NCI-H1105 (cell line): ENCODE data around the gene CLCN4.

ENCODE experiments used
- DNase-seq: peaks from one replicate; lab custom pipeline; 2025; lab: John Stamatoyannopoulos, UW

The CLCN4 gene

DNA sequence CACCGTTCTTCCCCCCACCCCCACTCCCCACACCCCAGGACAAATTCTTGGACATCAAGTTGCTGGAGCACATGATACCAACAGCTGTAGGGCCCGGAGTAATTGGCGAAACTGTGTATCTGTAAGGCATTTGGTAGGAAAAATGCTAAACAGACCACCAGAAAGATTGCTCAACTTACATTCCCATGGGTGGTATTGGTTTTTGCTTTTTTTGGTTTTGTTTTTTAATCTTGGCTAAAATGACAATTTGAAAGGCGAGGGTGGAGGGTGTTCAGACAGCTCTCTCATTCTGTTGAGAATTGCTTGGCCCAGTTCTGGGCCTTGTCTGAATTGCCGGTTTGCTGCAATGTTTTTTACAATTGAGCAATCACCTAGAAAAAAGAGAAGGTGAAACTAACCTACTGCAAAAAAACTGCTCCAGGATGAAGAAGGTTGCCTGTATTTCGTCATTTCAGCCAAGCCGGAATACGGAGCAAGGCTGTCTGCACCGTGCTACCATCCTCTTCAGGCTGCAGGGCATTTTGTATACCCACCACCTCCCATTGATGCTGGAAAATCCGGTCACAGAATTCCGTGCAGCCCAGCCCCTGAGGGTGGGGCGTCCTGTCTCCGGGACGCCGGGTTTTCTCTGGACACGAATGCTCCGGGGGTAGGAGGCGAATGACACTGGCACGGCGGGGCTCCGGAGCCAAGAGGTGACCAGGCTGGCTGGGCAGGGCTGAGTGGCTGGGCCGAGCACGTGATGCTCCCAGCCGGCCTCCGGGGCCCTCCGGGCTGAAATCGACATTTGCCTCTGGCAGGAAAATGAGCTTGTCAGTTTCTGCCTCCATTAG lies at the start of gene CLCN4:
Gene CLCN4 (plus strand): TSS at position 777 of the 833 bp plus-strand sequence. CDS start 28,058 bp downstream, outside the sequence.
- DNase-seq: no peak

DNA sequence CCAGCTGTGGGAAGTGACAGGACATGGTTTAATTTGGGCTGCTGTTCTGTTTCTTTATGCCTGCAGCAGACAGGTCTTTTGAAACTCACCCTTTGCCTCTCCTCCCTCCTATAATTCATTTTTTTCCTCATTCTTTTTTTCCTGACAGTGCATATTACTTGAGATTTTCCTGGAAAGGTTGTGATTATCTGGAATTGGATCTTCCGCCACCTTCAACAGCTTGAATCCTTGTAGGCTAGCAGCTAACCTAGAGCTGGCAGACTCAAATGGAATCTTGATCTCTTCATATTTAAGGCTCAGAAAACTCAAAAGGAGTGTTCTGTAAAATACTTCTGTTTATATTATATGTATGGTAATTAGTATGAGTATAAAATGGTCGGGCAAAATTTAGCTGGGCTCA lies 49.3 kb upstream of the CLCN4 start:
- DNase-seq: no peak

DNA sequence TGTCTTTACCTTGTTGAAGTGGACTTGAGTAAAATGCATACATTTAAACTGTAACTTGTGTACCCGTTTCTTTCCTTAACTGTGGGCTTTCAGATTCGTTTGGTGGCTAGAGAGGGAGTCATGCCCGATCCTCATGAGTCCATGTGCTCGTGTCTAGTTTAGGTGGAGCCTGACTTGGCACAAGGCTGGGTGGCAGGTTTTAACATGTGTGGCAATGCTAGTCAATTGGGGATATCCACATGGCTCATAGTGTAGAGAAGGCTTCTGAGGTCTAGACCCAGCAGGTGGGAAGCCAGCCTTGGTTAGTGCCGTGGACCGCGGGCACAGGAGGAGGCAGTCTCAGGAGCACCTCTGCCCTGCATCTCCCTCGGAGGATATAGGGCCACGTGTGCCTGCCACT lies 48.5 kb upstream of the CLCN4 start:
- DNase-seq: peak; percentile 2

DNA sequence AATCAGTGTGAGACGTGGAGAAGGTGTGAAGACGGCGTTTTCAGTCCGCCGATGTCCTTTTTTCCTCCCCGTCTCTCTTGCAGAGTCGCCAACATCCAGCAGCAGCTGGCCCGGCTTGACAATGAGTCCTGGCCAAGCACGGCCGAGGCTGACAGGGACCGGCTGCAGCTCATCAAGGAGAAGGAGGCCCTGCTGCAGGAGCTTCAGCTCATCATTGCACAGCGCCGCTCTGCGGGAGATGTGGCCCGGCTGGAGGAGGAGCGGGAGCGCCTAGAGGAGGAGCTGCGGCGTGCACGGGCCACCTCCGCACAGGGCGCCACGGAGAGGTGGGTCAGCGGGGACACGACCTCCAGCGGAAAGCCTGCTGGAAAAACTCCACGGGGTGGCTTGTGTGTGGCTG lies 47.1 kb upstream of the CLCN4 start:
- DNase-seq: no peak

DNA sequence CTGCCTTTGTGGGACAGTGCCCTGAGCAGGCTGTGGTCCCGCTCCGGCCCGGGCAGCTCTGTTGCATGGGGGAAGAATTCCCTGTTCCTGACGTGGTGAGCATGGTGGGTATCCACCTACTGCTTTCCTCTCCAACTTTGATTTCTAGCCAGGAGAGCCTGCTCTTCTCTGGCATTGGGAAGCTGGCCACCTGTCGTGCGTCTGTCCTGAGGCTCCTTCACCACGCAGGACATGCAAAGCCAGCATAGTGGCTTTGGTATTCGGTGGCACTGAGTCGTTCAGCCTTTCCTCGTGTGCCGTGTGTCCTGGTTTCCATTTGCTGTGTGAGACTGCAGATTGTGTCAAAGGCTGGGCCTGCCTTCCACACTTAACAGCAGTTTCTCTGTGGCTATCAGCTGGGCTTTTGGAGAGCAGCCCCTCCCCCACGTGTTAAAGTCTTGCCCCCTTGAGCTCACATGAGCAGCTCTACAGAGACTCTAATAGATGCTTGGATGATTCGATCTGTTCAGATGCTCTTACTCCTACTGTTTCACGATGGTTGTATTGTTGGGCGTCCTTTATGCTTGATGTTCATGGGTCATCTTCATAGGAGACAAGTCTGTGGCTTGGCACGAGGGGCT lies 46.3 kb upstream of the CLCN4 start:
- DNase-seq: no peak

DNA sequence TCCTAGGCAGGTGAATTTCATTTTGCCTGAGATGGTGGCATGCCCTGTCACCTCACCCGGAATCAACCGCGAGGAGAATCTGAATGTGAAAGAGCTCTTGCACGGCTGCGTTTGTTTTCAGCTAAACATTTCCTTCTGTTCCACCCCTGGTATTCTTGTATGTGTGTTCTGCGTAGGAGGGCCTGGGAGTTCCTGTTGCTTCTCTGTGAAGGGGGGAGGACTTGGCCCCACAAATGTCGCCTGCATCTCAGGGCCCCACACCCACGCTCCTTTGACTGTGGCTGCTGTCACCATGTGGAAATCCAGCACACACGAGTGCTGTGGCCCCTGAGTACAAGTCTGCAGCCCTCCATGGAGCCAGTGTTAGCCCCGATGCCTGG lies 45.8 kb upstream of the CLCN4 start:
- no peak for DNase-seq

DNA sequence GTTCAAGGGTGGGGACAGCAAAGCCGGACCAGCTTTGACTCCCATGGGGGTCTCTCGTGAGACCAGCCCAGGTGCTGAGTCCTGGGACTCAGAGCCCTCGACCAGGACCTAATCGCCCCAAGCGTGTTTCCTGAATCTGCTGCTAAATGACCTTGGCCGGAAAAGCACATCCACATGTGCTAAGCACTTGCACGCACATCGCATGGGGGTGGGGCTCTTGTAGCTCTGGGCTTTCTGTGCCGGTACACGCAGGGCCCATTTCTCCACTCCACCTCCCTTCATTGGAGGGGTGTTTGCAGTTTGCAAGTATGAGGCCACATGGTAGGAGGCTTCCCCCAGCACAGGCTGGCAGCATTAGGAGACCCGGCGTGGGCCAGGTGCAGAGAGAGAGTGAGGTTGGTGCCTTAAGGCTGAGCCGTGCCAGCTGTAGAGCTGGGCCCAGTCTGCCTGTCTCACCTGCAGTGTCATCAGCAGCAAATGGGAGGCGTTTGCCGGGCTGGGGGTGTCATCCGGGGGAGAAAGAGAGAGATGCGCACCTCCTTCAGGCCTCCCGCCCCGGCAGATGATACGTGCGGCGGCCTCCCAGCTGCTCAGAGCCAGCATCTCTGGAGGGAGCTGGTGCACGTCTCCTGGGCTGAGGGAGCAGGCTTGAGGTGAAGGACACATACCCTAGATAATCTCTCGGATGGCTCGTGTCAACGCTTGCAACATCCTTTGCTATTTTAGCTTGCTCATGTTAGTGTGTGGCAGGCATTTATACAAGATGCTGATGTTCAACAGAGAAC lies 45.2 kb upstream of the CLCN4 start:
- no peak for DNase-seq

DNA sequence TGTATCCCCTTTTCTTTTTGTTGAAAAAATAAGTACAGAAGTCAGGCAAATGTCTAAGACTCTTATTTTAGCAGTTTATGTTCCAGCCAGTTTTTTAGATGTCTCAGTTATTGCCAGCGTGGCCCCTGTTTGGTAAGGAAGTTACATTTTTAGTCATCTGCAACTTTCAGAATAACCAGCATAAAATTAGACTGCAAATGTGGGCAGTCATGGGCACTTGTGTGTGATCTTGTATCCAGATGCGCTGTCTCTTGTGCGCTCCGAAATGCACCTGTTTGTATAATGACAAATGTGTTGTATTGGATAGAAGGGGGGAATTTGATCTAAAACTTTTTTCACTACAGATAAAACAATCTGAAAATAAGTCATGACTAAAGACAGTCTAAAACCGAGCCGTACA lies 44.3 kb upstream of the CLCN4 start:
- no peak for DNase-seq

DNA sequence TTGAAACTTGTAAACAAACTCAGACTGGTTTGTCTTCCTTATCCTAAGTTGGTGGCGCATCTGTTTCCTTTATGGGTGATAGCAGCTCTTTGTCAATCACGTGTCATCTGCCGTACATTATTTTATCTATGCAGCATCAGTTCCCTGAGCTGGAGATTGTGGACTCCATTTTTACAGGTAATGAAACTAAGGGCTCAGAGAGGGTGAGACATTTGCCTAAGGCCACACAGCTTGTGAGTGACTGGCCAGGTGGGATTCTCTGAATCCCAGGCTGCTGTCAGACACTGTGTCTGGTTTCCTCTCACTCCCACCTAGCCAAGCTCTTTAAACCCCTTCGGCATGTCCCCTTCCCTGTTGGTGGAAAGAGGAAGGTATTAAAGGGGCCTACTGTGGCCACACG lies 41.7 kb upstream of the CLCN4 start:
- DNase-seq: no peak

DNA sequence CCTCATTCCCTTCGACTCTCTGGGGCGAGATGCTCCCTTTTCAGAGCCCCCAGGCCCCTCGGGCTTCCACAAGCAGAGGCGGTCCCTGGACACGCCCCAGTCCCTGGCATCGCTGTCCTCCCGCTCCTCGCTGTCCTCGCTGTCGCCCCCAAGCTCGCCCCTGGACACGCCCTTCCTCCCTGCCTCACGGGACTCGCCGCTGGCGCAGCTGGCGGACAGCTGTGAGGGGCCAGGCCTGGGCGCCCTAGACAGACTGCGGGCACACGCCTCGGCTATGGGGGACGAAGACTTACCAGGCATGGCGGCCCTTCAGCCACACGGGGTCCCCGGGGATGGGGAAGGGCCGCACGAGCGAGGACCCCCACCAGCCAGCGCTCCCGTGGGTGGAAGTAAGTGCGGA lies 39.5 kb upstream of the CLCN4 start:
- no peak for DNase-seq

DNA sequence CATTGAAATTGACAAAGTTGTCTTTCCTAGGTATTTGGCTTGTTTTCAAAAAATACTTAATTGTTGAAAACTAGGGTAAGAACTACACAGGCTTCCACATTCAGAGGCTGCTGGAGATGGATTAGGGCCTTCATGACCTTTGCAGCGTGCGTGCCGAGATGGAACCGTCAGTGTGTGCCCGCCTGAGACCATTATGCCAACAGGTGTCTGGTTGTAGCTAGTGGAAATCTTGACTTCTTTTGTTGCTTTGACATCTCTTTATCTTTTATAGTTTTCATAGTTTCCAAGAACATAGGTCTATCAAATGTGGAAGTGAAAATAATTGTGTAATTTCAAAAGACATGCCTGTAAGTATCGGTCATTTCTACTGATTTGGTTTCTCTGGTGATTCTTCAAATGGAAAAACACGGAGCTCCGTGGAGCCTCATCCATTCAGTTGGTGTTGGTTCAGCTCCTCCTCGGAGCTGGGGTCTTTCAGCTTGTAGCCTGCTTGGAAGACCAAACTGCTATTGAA lies 38.9 kb upstream of the CLCN4 start:
- no peak for DNase-seq

DNA sequence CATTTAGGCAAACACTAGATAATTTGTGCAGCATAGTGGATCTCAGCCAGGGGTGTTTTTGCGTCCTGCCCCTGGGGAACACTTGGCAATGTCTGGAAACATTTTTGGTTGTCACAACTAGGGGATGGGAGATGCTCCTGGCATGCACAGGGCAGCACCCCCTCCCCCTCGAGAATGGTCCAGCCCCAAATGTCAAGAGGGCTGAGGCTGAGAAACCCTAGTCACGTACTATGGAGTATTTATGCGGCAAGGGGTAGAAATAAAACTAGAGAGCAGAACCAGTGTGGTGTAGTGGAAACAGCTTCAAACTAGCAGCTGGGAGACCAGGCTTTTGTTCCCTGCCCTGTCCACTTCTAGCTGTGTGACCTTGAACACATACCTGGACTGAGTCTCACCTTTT lies 38.2 kb upstream of the CLCN4 start:
- DNase-seq: no peak

DNA sequence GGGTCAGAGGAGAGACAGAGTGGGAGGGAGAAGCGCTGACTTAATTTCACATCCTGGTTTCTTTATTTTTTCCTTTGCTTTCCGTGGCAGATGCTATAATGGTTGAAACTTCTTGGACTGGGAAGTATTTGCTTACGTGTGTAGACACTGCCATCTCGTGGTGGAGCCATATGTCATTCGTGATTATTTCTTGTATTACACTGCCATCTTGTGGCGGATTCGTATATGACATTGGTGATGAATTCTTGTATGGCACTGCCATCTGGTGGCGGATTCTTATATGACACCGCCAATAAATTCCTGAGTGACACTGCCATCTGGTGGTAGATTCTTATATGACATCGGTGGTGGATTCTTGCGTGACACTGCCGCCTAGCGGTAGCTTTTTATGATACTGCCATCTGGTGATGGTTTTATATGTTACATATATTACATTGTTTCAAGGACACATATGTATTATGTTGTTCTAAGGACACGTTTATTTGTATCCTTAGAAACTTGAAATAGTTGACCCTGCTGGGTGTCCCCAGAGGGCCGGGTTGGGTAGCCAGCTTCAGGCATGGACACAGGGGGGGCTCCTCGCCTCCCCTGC lies 37.3 kb upstream of the CLCN4 start:
- peak; percentile 54 for DNase-seq

DNA sequence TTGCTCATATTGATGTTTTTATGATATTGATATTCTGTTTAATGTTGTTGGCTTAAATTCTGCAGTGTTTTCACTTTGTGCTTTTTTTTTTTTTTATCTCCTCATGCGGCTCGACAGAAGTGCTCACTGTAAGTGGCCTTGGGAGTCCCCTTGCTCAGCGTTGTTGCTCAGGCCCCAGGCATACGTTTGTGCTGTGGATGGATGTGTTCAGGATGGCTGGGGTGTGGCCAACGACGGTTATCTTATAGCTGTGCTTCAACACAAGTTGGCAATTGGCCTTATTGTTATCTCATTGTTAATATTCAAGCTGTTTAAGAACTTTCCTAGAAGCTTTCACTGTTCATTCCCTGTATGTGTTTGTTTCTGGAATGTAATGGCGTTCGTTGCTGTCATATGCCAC lies 36.4 kb upstream of the CLCN4 start:
- no peak for DNase-seq

DNA sequence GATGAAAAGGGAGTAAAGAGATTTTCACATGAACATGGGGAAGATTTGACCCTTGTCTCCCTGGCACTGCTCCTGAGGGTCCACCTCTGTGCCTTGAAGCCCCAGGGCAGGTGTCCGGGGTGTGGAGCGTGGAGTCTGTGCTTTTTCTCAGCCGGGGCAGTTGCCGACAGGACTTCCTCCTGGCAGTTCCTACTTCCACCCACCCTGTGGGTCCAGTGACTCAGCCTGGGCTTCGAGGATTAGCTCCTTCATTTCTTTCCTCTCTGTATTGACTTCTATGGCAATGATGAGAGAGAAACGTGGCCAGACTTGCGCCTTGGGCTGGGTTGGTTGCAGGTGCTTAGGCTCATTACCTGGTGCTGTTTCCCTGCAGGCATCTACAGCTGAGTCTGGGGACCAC lies 35.9 kb upstream of the CLCN4 start:
- no peak for DNase-seq

DNA sequence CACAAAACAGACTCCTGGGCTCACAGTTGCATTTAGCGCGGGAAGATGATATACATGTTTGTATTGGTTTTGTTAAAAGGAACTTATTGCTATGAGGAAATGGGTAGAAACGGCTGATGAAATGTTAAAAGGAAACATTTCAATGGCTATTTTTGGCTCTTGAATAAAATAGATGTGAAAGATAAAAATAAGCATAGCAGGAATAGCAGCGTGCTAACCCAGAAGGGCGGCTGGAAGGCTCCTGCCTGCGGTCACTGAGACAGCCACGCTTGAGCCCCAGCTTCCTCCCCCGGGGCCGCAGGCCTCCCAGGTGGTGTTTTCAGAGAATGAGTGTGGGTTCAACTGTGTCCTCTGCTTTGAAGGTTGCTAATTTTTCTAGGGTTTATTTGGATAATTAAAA lies 35.0 kb upstream of the CLCN4 start:
- no peak for DNase-seq

DNA sequence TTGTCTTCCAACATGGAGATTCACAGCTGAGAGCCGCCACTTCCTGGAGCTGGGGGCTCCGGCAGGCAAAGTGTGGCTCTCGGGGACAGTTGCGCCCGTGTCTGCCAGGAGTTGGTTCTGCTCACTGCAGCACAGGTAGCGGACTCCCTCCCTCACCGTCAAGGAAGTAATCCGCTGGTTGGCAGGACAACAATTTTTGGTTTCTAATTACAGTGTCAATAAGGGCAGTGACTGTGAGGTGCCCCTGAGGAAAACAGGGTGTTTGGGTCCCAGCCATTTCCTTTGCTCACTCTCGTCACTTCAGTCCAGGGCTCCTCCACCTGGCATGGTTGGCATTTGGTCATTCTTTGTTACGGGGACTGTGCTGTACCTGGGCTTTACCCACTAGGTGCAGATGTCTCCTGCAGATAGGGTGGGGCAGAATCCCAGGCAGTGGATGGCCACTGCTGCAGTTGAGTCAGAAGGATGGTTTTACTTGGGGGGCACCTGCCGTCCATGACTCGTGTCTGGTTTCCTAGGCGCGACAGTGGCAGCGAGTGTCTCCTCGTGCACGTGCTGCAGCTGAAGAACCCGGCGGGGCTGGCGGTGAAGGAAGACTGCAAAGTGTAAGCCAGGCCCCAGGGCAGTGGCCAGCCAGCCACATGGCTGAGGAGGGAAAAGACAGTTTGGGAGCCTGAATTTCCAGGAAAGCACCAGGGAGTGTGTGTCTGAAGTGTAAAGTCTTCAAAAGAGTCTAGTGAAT lies 32.1 kb upstream of the CLCN4 start:
- DNase-seq: no peak

DNA sequence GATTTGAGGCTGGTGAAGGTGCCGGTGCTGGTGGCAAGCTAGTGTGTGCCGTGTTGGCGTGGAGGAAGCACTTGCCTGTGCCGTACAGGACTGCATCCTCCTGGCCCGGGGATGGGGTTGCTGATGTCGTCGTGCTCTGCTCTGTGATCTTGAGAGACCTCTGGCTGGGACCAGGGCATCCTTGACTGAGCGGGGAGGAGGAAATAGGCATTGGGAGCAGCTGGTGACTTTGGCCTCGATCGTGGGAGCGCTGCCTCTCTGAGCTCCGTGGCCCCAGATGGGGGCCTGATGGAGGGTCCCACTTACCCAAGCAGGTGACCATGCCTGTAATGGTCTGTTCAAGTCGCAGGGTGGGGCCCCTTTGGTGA lies 31.5 kb upstream of the CLCN4 start:
- no peak for DNase-seq

DNA sequence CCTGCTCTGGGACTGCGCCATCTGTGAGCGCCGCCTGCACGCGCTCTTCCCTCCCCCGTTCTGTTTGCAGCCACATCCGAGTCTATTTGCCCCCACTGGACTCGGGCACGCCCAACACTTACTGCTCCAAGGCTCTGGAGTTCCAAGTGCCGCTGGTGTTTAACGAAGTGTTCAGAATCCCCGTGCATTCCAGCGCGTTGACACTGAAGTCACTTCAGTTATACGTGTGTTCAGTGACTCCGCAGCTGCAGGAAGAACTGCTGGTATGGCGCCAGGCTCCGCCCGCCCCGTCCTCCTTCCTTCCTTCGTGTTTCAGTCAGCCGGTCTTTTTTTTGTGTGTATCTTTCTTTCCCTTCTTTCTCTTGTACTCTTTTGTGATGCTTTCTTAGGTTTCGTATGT lies 30.7 kb upstream of the CLCN4 start:
- DNase-seq: no peak

DNA sequence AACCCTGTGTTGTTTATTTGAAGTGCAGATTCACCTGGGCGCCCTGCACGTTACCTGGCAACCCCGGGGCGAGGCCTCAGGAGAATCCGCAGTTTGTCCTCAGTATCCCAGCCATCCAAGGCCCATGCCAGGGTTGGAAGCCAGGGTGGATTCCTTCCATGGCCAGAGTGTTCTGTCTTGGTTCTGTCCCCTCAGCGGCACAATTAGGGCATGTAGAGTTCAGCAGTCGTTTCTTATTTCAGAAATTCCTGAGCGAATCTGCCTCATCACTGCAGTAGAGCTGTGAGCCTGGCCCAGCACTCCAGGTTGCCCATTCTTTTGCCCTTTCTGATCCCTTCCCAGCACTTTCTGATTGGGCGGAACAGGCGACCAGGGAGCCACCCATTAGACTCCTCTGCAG lies 29.9 kb upstream of the CLCN4 start:
- no peak for DNase-seq

DNA sequence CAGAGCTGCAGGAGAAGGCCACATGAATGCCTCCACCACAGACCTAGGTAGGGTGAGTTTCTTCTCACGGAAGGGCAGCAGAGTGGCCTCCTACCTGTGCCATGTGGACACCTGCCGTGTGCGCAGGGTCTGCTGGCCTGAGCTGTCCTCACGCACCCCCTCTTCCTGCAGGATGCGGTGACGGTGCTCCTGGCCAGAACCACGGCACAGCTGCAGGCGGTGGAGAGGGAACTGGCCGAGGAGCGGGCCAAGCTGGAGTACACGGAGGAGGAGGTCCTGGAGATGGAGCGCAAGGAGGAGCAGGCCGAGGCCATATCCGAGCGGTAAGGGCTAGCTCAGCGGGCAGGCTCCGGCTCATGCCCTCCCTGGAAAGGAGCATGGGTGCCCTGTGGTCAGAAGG lies 28.4 kb upstream of the CLCN4 start:
- DNase-seq: no peak

DNA sequence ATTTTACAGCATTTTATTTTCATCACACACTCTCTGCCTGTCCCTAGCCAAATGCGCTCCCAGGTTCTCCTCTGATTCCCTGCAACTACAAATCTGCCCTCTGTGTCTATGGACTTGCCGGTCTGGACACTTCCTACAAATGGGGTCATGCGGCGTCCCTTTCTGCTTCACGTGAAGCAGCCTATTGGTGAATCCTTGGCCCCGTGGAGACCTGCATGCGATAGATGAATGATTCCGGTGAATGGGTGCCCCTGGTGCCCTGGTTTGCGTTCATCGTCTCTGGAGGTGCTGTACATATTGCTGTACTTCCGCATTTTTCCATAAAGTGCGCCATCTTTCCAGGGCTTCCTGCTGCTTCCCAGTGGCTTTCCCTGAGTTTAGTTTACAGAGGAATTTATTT lies 27.5 kb upstream of the CLCN4 start:
- DNase-seq: no peak
